Measurements from ENCODE around the gene XG. TPM values are rescaled to one million over a fixed set of nuclear protein-coding genes. Genes with fewer than 3 reads are reported as not detected.

The XG gene
- total RNA-seq, 6 experiments from 2014 or later: 0.31 TPM; not detected in 5

GRCh38 chrX:2855761-2856160 is 103.9 kb downstream of the XG start:
- intact Hi-C loops (cut with DNase I): no loop called here
- no peak for ATAC-seq
- Histone ChIP-seq H3K27me3 (no peaks in the 10 kb centered on the region), H3K4me1 (no peaks in the 10 kb centered on the region), H3K36me3 (peaks cover 0 to 37% (median 13%) of the 10 kb centered on the region in 4 donors), H3K9me3 (no peaks in the 10 kb centered on the region), H3K27ac (no peak overlapping the region), H3K4me3 (no peak overlapping the region)
- WGBS (ENCODE audit: insufficient coverage, low coverage, low lambda C conversion rate, missing lambda C conversion rate): 100% methylated on average over 1 of the region's 2 CpGs
- TF ChIP-seq POLR2A (IDR thresholded peaks at IDR 0.05) (no peak), CTCF (IDR thresholded peaks at IDR 0.05) (no peak)
- no peak for DNase-seq

GRCh38 chrX:2857566-2857965 is 105.7 kb downstream of the XG start:
- DNase-seq (no peak), ATAC-seq (no peak)
- Histone ChIP-seq H3K4me1 (no peaks in the 10 kb centered on the region), H3K27ac (no peak overlapping the region), H3K4me3 (no peak overlapping the region), H3K9me3 (no peaks in the 10 kb centered on the region), H3K27me3 (no peaks in the 10 kb centered on the region), H3K36me3 (peaks cover 0 to 44% (median 13%) of the 10 kb centered on the region in 4 donors)
- intact Hi-C loops (cut with DNase I): no loop called here
- 87% methylated on average over 3 of the region's 3 CpGs for WGBS (ENCODE audit: insufficient coverage, low coverage, low lambda C conversion rate, missing lambda C conversion rate)
- TF ChIP-seq CTCF (IDR thresholded peaks at IDR 0.05): no peak
- no peak for TF ChIP-seq POLR2A (IDR thresholded peaks at IDR 0.05)

- 80% methylated on average over 1 of the region's 1 CpG for WGBS (ENCODE audit: insufficient coverage, low coverage, low lambda C conversion rate, missing lambda C conversion rate)
- intact Hi-C loops (cut with DNase I): no loop called here
- H3K27ac ChIP-seq: no peak overlapping the region
- DNase-seq (no peak), ATAC-seq (no peak)
- H3K4me1 ChIP-seq: no peaks in the 10 kb centered on the region
- peaks cover 0 to 45% (median 16%) of the 10 kb centered on the region in 4 donors for H3K36me3 ChIP-seq
- H3K4me3 ChIP-seq: no peak overlapping the region
- H3K27me3 ChIP-seq: no peaks in the 10 kb centered on the region
- TF ChIP-seq CTCF (IDR thresholded peaks at IDR 0.05) (no peak), POLR2A (IDR thresholded peaks at IDR 0.05) (no peak)
- no peaks in the 10 kb centered on the region for H3K9me3 ChIP-seq
Observed at GRCh38 chrX:2859197-2859797, 107.5 kb downstream of the XG start.

GRCh38 chrX:2862404-2862803 is 110.6 kb downstream of the XG start:
- no peak for ATAC-seq
- Histone ChIP-seq H3K36me3 (peaks cover 0 to 48% (median 7%) of the 10 kb centered on the region in 4 donors), H3K4me1 (no peaks in the 10 kb centered on the region), H3K4me3 (no peak overlapping the region), H3K27me3 (no peaks in the 10 kb centered on the region), H3K27ac (no peak overlapping the region), H3K9me3 (no peaks in the 10 kb centered on the region)
- WGBS (ENCODE audit: insufficient coverage, low coverage, low lambda C conversion rate, missing lambda C conversion rate): 72% methylated on average over 4 of the region's 9 CpGs
- intact Hi-C loops (cut with DNase I): no loop called here
- no peak for DNase-seq
- TF ChIP-seq POLR2A (IDR thresholded peaks at IDR 0.05): no peak
- no peak for TF ChIP-seq CTCF (IDR thresholded peaks at IDR 0.05)
